ENCODE results near the gene CROT. TPM values are rescaled to one million over a fixed set of nuclear protein-coding genes. Genes with fewer than 3 reads are reported as not detected.

CROT gene
- total and polyA plus RNA-seq, 2 experiments from 2014 or later, result 8.9 to 14.0 TPM

- no peak for TF ChIP-seq REST (IDR thresholded peaks at IDR 0.05; ENCODE audit: unreplicated experiment)
- TF ChIP-seq ZNF114 (CRISPR knock-in tag; IDR thresholded peaks at IDR 0.05), result no peak
- no peak for TF ChIP-seq NANOG (IDR thresholded peaks at IDR 0.05; ENCODE audit: borderline replicate concordance)
- TF ChIP-seq CREB1 (CRISPR knock-in tag; IDR thresholded peaks at IDR 0.05; ENCODE audit: low read depth), result no peak
- no peak for TF ChIP-seq CTCF (conservative IDR thresholded peaks at IDR 0.05; ENCODE audit: low read depth in 2 of 2)
- TF ChIP-seq STAT1 (IDR thresholded peaks at IDR 0.05; ENCODE audit: unreplicated experiment), result no peak
- no peak for TF ChIP-seq JUNB (IDR thresholded peaks at IDR 0.05; ENCODE audit: unreplicated experiment)
- TF ChIP-seq EZH2phosphoT487 (IDR thresholded peaks at IDR 0.05; ENCODE audit: unreplicated experiment), result no peak
Measured at GRCh38 chr7:87370660-87371180, 25.3 kb downstream of the CROT start (continued).

- Histone ChIP-seq H3K27ac (ENCODE audit: low read depth) (no peak overlapping the region), H3K4me2 (no peak overlapping the region), H4K20me1 (replicated peaks; ENCODE audit: insufficient read depth) (no peaks in the 10 kb centered on the region), H3K79me2 (replicated peaks; ENCODE audit: insufficient read depth) (no peaks in the 10 kb centered on the region), H3K4me1 (ENCODE audit: insufficient read depth) (no peaks in the 10 kb centered on the region), H3K9me2 (ENCODE audit: insufficient read depth) (no peaks in the 10 kb centered on the region), H3K36me3 (ENCODE audit: insufficient read depth) (no peaks in the 10 kb centered on the region), H3F3A (replicated peaks; ENCODE audit: low read depth) (no peaks in the 10 kb centered on the region), H3K4me3 (no peak overlapping the region), H2AFZ (no peak overlapping the region), H3K27me3 (ENCODE audit: insufficient read depth) (no peaks in the 10 kb centered on the region)
- H3K27me3 Mint-ChIP-seq (ENCODE audit: insufficient read depth, low read depth, poor library complexity), result no peaks in the 10 kb centered on the region
- no peaks in the 10 kb centered on the region for H3K9me3 Mint-ChIP-seq
- no peaks in the 10 kb centered on the region for H3K4me1 Mint-ChIP-seq
- no peak overlapping the region for H3K27ac Mint-ChIP-seq
- H3K4me3 Mint-ChIP-seq, result no peak overlapping the region
- H3K36me3 Mint-ChIP-seq (ENCODE audit: low read depth), result no peaks in the 10 kb centered on the region
- DNase-seq (ENCODE audit: low spot score) (no peak), ATAC-seq (no peak)
- TF ChIP-seq POLR2AphosphoS5 (IDR thresholded peaks at IDR 0.05; ENCODE audit: low read depth) (no peak), JUNB (IDR thresholded peaks at IDR 0.05; ENCODE audit: unreplicated experiment) (no peak), ZNF462 (CRISPR knock-in tag; IDR thresholded peaks at IDR 0.05) (no peak), STAT1 (IDR thresholded peaks at IDR 0.05; ENCODE audit: unreplicated experiment) (no peak), EZH2 (IDR thresholded peaks at IDR 0.05; ENCODE audit: low read depth, unreplicated experiment) (no peak), ZNF331 (CRISPR knock-in tag; IDR thresholded peaks at IDR 0.05; ENCODE audit: low read depth) (no peak), NANOG (IDR thresholded peaks at IDR 0.05; ENCODE audit: borderline replicate concordance) (no peak), CREB1 (CRISPR knock-in tag; IDR thresholded peaks at IDR 0.05; ENCODE audit: low read depth) (no peak), EZH2phosphoT487 (IDR thresholded peaks at IDR 0.05; ENCODE audit: unreplicated experiment) (no peak)
Measured at GRCh38 chr7:87375662-87376435, 30.4 kb downstream of the CROT start.

Data from GM23338 (cell line).